Measurements from ENCODE around the gene PTRH1.

The PTRH1 gene

GRCh38 chr9:127676638-127677037 lies 38.8 kb downstream of the PTRH1 start:
- in situ Hi-C loops (cut with MboI; ENCODE audit: low pct_unique_long_range_greater_than_20kb, low sequenced_read_pairs), result no loop called here
- no peak for DNase-seq

DNA sequence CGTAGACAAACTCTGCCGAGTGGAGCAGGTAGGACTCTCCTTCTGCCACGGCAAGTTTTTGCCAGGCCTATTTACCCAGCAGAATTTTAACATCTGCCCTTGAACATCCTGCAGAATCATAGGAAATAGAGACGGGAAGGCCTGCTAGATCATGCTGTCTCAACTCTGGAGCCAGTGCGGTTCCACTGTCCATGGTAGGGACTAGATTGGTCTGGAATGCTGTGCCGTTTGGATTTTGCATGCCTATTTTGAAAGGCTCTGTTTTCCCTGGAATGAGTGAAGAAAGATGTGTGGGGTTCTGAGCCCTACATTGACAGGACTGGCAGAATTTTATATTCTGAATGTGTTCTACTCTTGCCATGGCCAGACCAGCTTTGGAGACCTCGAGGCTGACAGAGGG lies 42.2 kb downstream of the PTRH1 start:
- no peak for DNase-seq
- in situ Hi-C loops (cut with MboI; ENCODE audit: low pct_unique_long_range_greater_than_20kb, low sequenced_read_pairs), result no loop called here

DNA sequence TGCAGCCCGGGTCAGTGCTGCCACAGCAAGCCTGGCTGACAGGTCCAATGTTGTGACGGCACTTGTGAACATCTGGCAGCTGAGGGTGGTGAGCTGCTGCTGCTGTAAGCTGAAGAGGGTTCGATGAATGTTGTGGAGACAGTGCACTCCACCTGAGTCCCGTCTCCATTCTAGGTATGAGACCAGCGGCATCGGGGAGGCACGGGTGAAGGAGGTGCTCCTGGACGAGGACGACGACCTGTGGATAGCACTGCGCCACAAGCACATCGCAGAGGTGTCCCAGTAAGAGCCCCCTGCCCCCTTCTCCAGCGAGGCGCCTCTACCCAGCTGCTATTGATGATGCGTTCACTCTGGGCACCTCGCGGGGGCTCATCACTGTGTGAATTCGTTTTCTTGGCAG lies 47.6 kb downstream of the PTRH1 start:
- no peak for DNase-seq
- in situ Hi-C loops (cut with MboI; ENCODE audit: low pct_unique_long_range_greater_than_20kb, low sequenced_read_pairs), result no loop called here

DNA sequence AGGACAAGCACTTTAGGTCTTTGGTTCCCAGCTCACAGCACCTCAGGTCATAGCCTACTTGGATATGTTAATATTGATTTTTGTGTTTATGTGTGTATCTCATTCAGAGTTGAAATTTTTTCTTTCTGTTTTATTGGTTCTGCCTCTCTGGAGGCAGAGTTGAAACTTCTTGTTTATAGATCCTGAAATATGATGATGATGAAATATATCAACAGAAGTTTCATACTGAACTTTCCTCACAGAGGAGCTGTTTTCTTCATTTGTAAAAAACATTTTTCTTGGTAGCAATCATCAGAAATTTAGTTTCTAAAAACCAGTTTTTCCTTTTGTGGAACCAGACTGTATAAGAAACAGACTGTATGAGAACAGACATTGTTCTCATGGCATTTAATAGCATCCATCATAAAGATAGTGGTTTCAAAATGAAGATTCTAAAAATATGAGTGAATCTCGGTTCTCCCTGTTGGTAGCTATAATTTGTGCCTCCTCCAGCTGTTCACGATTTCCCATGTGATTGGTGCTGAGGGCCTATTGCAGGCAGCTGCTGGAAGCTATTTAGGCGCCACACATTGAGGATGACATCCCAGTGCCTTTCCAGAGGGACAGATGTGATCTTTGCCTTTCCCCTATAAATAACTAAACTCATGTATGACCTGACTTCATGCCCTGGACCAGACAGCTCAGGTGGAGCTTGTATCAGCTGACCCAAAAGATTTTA lies 48.2 kb downstream of the PTRH1 start:
- in situ Hi-C loops (cut with MboI; ENCODE audit: low pct_unique_long_range_greater_than_20kb, low sequenced_read_pairs), result no loop called here
- no peak for DNase-seq

- in situ Hi-C loops (cut with MboI; ENCODE audit: low pct_unique_long_range_greater_than_20kb, low sequenced_read_pairs), result no loop called here
- DNase-seq, result no peak
These were observed 50.6 kb downstream of the PTRH1 start for GRCh38 chr9:127664678-127665507.

DNA sequence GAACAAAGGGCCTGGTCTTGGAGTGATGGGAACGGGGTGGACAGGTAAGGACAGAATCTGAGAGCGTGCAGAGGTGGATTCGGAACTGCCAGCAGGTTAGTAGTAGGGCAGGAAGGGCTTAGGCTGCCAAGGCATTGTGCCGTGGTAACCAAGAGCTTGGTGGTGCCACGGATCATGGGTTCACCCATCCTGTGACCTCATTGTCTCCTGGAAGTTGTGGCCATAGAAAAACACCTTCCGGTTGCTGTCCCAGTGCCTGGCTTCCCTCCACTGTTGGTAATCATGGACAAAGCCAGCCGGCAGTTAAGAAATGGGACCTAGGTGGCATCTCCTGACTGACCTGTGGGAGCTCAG lies 51.2 kb downstream of the PTRH1 start:
- DNase-seq, result no peak
- in situ Hi-C loops (cut with MboI; ENCODE audit: low pct_unique_long_range_greater_than_20kb, low sequenced_read_pairs), result no loop called here

Measured in KBM-7 (cell line).